Adrenal gland (tissue), 19 donors: Measurements from ENCODE around the gene ARFIP2. TPM values are rescaled to one million over a fixed set of nuclear protein-coding genes. Genes with fewer than 3 reads are reported as not detected.

Experiments
- DNase-seq, 7 donors: peaks; one replicate each; pipeline ENCODE4 v3.0.0-alpha.2; 2019 to 2020
- H3K27ac ChIP-seq, 5 donors: fragments of 200-600 bp; sonication (generic) in 4 of 5; 1 replicate in 3 of 5; 2 replicates in 2 of 5; pipeline versions ENCODE4 v1.5.1 to v1.8.0; 2016 to 2020; ENCODE audit warnings: mild to moderate bottlenecking in 1 of 5
- H3K27me3 ChIP-seq: fragments of 200-600 bp; 2 replicates; pipeline ENCODE4 v1.8.0; 2021
- H3K36me3 ChIP-seq, 2 donors: fragments of 200-600 bp; replicated peaks in 1 of 2; 1 replicate in 1 of 2; 2 replicates in 1 of 2; pipeline versions ENCODE4 v1.5.1 to v1.8.0; 2018 to 2022
- H3K4me1 ChIP-seq, 2 donors: fragments of 200-600 bp; replicated peaks in 1 of 2; 1 replicate in 1 of 2; 2 replicates in 1 of 2; pipeline versions ENCODE4 v1.5.1 to v1.8.0; 2018 to 2021
- H3K4me3 ChIP-seq, 4 donors: fragments of 200-600 bp; sonication (generic) in 3 of 4; one replicate each; pipeline ENCODE4 v1.5.1; 2016 to 2018
- H3K9me3 ChIP-seq, 3 donors: fragments of 200-600 bp; sonication (generic) in 1 of 3; replicated peaks in 1 of 3; 1 replicate in 2 of 3; 2 replicates in 1 of 3; pipeline versions ENCODE4 v1.5.1 to v1.8.0; 2016 to 2021
- CTCF ChIP-seq, 6 experiments: fragments of 450-650 bp in 4 of 6; fragments of 200-600 bp in 2 of 6; sonication (generic) in 1 of 6; IDR thresholded peaks; 1 replicate in 5 of 6; 2 replicates in 1 of 6; pipeline versions ENCODE4 v1.5.1 to v1.8.0; 2016 to 2021; ENCODE audit warnings: antibody characterized with exemption in 6 of 6, mild to moderate bottlenecking in 2 of 6, moderate library complexity in 1 of 6
- POLR2A ChIP-seq, 2 donors: fragments of 450-650 bp; IDR thresholded peaks; one replicate each; pipeline ENCODE4 v1.6.1; 2017; ENCODE audit warnings: antibody characterized with exemption in 2 of 2, mild to moderate bottlenecking in 2 of 2, moderate library complexity in 1 of 2
- WGBS, 4 donors: extraction: QIAGEN DNeasy Blood & Tissue Kit in 2 of 4; methylation state at CpG; one replicate each; pipeline versions ENCODE4 v1.1.5 to v1.1.7; 2013 to 2017; 5-methylcytosine and 5-hydroxymethylcytosine counted together
- intact Hi-C, 2 donors: fragments of 100-400 bp; cut with DNase I; formaldehyde crosslinking; loops; one replicate each; pipeline versions ENCODE4 v1.14.1 to v1.15.0; 2022 to 2023
- long read RNA-seq, 10 donors: library from polyadenylated mRNA in 3 of 10; unstranded in 2 of 10; stranded (forward) in 1 of 10; transcript quantifications; one replicate each; pipeline ENCODE4 v2.0.0 and lab custom pipeline, GENCODE V29; 2021 to 2026
- polyA plus RNA-seq, 3 donors: library from polyadenylated mRNA; stranded (reverse); fragments of 200-250 nt in 2 of 3; fragments of 350-450 nt in 1 of 3; fragmentation: Illumina TruSeq in 1 of 3; extraction: RNeasy Lipid Tissue Mini Kit (QIAGEN cat#74804) in 1 of 3; gene quantifications; one replicate each; pipeline ENCODE4 v1.2.3, GENCODE V29; 2013 to 2014
- total RNA-seq, 9 donors: library from RNA; depleted of rRNA in 4 of 9; stranded (reverse); fragments of >200 nt in 4 of 9; fragments of 120-200 nt in 1 of 9; fragmentation: NEBNext Ultra II Directional in 1 of 9; extraction: Animal tissue kit (Norgen Biotek cat#: 25700) in 1 of 9; gene quantifications; one replicate each; pipeline versions ENCODE4 v1.1.0 to v1.2.4, GENCODE V29; 2013 to 2023
- donor health status: healthy with polysubstance abuse.
- donor health status: Bipolar disorder and iron deficiency.
- donor health status: DM: yes; HTN: yes; CAD: no.
- donor health status: DM: no; HTN: no; CAD: no.
- donor health status: DM: no; HTN: no; CAD: no.
- donor health status: DM: yes; HTN: yes; CAD: no.

The ARFIP2 gene, protein sequence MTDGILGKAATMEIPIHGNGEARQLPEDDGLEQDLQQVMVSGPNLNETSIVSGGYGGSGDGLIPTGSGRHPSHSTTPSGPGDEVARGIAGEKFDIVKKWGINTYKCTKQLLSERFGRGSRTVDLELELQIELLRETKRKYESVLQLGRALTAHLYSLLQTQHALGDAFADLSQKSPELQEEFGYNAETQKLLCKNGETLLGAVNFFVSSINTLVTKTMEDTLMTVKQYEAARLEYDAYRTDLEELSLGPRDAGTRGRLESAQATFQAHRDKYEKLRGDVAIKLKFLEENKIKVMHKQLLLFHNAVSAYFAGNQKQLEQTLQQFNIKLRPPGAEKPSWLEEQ
- 100 to 1,000 TPM in 1 of 9 donors, 10 to 100 TPM in 8; 47.4 to 108 (median 61.6) TPM for total RNA-seq
- 10 to 100 TPM; 51.1 to 65.0 (median 53.1) TPM for polyA plus RNA-seq
- long read RNA-seq, donor 1, transcript ARFIP2-202 (8 exons, 1,868 nt) = major isoform, 6 of 107 reads
- long read RNA-seq, donor 1, partial matches to known transcripts = 98 of 107 reads
- long read RNA-seq, donor 1, other reads (novel, unspliced or antisense) = 0 of 107 reads
- long read RNA-seq, donor 2, partial matches to known transcripts = 15 of 22 reads
- long read RNA-seq, donor 2, other reads (novel, unspliced or antisense) = 0 of 22 reads
- long read RNA-seq, donor 3, transcript ARFIP2-201 (8 exons, 2,543 nt) = major isoform, 8 of 16 reads
- long read RNA-seq, donor 3, transcript ARFIP2-202 (8 exons, 1,868 nt) = major isoform, 8 of 16 reads
- long read RNA-seq, donor 3, partial matches to known transcripts = 0 of 16 reads
- long read RNA-seq, donor 3, other reads (novel, unspliced or antisense) = 0 of 16 reads
- long read RNA-seq, donor 4, transcript ARFIP2-201 (8 exons, 2,543 nt) = major isoform, 16 of 35 reads
- long read RNA-seq, donor 4, transcript ARFIP2-202 (8 exons, 1,868 nt) = minor isoform, 14 of 35 reads
- long read RNA-seq, donor 4, partial matches to known transcripts = 0 of 35 reads
- long read RNA-seq, donor 4, other reads (novel, unspliced or antisense) = 4 of 35 reads
- long read RNA-seq, donor 5, transcript ARFIP2-202 (8 exons, 1,868 nt) = major isoform, 44 of 104 reads
- long read RNA-seq, donor 5, transcript ARFIP2-201 (8 exons, 2,543 nt) = minor isoform, 40 of 104 reads
- long read RNA-seq, donor 5, partial matches to known transcripts = 8 of 104 reads
- long read RNA-seq, donor 5, other reads (novel, unspliced or antisense) = 12 of 104 reads
- long read RNA-seq, donor 6, transcript ARFIP2-201 (8 exons, 2,543 nt) = major isoform, 11 of 19 reads
- long read RNA-seq, donor 6, transcript ARFIP2-202 (8 exons, 1,868 nt) = minor isoform, 5 of 19 reads
- long read RNA-seq, donor 6, partial matches to known transcripts = 2 of 19 reads
- long read RNA-seq, donor 6, other reads (novel, unspliced or antisense) = 1 of 19 reads
- long read RNA-seq, donor 7, partial matches to known transcripts = 26 of 30 reads
- long read RNA-seq, donor 7, other reads (novel, unspliced or antisense) = 0 of 30 reads
- long read RNA-seq, donor 8, transcript ARFIP2-202 (8 exons, 1,868 nt) = major isoform, 5 of 46 reads
- long read RNA-seq, donor 8, partial matches to known transcripts = 37 of 46 reads
- long read RNA-seq, donor 8, other reads (novel, unspliced or antisense) = 0 of 46 reads
- long read RNA-seq, donor 9, partial matches to known transcripts = 0 of 8 reads
- long read RNA-seq, donor 9, other reads (novel, unspliced or antisense) = 0 of 8 reads
- long read RNA-seq, donor 10, transcript ARFIP2-202 (8 exons, 1,868 nt) = major isoform, 5 of 33 reads
- long read RNA-seq, donor 10, partial matches to known transcripts = 24 of 33 reads
- long read RNA-seq, donor 10, other reads (novel, unspliced or antisense) = 0 of 33 reads

GRCh38 chr11:6481012-6481923, at the start of gene ARFIP2, which contains the start of gene TIMM10B:
Gene ARFIP2 (minus strand): TSS chr11:6481331. CDS start chr11:6480421, 910 bp downstream.
Gene TIMM10B (plus strand): TSS chr11:6481501. CDS start chr11:6481517, 16 bp downstream.
- Histone ChIP-seq H3K36me3 (peaks cover 0 to 64% of the 10 kb centered on the region in 2 donors), H3K4me1 (peaks cover 23 to 24% of the 10 kb centered on the region in 2 donors), H3K27ac (peak within 1 kb of the TSS; percentile 88 to 96 (median 92)), H3K4me3 (peak within 1 kb of the TSS; percentile 73 to 82 (median 78)), H3K9me3 (no peaks in the 10 kb centered on the region), H3K27me3 (no peaks in the 10 kb centered on the region)
- 0% methylated on average over 18 to 66 of the region's 66 CpGs for WGBS, 4 donors
- intact Hi-C loops = no loop called here
- peak; percentile 97 to 100 (median 99) for DNase-seq
- TF ChIP-seq POLR2A (IDR thresholded peaks at IDR 0.05) = peak; percentile 72 to 93
- no peak for TF ChIP-seq CTCF (IDR thresholded peaks at IDR 0.05)

DNA sequence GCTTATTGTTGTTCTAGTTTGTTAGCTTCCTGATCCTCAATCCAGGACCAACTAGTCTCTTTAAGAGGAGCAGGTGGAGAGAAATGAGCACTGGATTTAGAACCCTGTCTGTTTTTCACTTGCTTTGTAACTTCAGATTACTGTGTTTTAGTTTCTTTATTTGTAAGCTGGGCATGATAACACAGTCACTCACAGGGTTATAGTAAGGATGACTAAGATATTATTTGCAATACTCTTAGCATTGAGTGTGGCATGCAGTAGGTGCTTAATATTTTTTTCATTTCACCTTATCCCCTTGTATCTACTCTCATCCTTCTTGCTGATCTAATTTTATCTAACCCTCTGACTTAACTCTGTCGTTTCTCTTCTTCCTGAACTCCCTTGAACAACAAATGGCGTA, 49.7 kb upstream of the ARFIP2 start:
- no peak overlapping the region for H3K27ac ChIP-seq
- no peaks in the 10 kb centered on the region for H3K27me3 ChIP-seq
- intact Hi-C loops = loop anchor here (5.0 to 10.0 kb wide), 5 partner anchors 64 to 176 kb away; partner anchors contain the start of genes ILK (in 1 of the 2), MRPL17 (in 1 of the 2) and RRP8 (in 1 of the 2)
- no peaks in the 10 kb centered on the region for H3K4me1 ChIP-seq
- TF ChIP-seq POLR2A (IDR thresholded peaks at IDR 0.05) = no peak
- no peak for TF ChIP-seq CTCF (IDR thresholded peaks at IDR 0.05)
- 87 to 95% (median 93%) methylated on average over 2 of the region's 2 CpGs for WGBS, 4 donors
- no peak overlapping the region for H3K4me3 ChIP-seq
- DNase-seq = no peak
- H3K36me3 ChIP-seq = peaks cover 0 to 4% of the 10 kb centered on the region in 2 donors
- no peaks in the 10 kb centered on the region for H3K9me3 ChIP-seq

DNA sequence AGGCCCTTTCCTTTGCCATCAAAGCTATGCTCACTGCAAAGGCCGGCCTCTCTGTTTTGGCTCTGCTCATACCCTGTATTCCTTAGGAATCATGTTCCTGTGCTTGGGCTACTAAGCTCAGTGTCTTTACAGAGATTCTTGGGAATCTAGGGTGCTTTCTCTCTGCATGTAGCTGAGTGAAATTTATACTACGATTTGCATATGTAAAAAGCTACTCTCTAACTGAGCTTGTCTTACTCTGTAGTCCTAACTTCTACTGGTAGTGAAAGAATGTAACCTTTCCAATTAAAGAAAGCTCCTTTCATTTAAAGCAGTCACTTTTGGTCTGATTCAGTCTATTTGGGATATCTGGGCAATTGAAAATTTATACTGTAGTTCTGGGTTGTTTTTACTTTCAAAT, 48.1 kb upstream of the ARFIP2 start:
- no peak for DNase-seq
- intact Hi-C loops = no loop called here

More for the DNA sequence above, 48.1 kb upstream of the ARFIP2 start:
- TF ChIP-seq CTCF (IDR thresholded peaks at IDR 0.05) (no peak), POLR2A (IDR thresholded peaks at IDR 0.05) (no peak)
- H3K4me1 ChIP-seq = no peaks in the 10 kb centered on the region
- H3K9me3 ChIP-seq = no peaks in the 10 kb centered on the region
- no peak overlapping the region for H3K27ac ChIP-seq
- WGBS, 4 donors = 80 to 93% (median 88%) methylated on average over 2 of the region's 2 CpGs
- H3K36me3 ChIP-seq = peaks cover 0 to 4% of the 10 kb centered on the region in 2 donors
- H3K27me3 ChIP-seq = no peaks in the 10 kb centered on the region
- H3K4me3 ChIP-seq = no peak overlapping the region
